HG03045 (cell line): Measurements from ENCODE around the gene UBASH3B.
"Not testable (repeated sequence)": the region's sequence is repeated elsewhere in the genome, so short reads cannot be mapped to it uniquely, and the experiment has no call there.

Experiments
- ATAC-seq: cut with Tn5 transposase; IDR thresholded peaks from one replicate; pipeline ENCODE4 v1.9.1; 2021; ENCODE audit warnings: mild to moderate bottlenecking, moderate library complexity; ENCODE audit not compliant: unreplicated experiment

UBASH3B gene

DNA sequence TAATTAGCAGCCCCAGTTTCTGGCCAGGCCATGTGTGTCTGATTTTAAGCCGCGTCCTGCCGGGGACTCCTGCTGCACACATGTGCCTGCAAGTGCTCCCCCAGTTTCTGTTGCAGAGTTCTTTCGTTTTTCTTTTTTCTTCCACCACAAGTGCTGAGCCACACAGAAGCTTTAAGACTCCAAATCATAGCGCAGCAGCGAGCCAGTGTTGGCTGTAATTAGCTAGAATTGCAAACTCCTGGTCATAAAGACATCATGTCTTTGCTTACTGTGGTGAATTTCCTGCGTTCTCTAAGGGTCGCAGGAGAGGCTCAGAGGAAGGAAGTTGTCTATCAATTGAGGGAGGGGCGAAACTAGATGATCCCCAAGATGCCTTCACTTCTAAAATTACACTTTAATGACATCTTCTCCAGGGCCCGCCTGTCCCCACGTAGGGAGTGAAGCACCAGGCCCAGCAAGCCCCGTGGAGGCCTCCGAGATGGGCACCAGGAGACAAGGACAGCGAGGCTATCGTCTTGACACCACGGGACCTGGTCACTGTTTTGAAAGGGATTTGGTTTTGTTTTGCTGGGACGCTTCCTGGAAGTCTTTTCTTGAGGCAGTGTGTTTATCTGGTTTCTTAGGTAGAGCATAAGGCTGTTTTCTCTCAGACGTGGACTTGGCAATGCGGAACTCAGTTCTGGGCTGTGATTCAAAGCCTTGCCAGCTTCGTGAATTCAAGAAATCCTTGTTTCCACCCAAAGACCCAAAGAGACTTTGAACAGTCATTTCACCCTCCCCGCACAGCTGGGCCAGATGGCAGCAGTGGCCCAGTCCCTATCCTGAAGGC lies 71.8 kb downstream of the UBASH3B start:
- ATAC-seq: peak; percentile 80

DNA sequence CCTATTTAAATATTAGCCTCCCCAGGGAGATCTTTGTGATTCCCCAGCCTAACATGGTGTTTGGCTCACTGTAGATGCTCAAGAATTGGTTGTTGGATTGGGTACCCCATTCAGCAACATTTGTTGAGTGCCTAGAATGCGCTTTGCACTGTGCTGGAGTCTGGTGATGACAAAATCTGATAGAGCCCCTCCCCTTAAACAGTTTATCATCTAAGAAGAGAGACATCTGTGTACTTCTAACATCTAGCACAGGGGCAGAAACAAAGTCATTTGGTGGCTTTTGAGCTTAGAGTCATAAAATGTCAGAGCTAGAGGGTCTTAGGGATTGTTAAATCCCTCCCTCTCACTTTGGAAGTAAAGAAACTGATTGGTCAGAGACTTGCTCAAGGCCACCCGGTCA lies 73.0 kb downstream of the UBASH3B start:
- ATAC-seq: no peak

DNA sequence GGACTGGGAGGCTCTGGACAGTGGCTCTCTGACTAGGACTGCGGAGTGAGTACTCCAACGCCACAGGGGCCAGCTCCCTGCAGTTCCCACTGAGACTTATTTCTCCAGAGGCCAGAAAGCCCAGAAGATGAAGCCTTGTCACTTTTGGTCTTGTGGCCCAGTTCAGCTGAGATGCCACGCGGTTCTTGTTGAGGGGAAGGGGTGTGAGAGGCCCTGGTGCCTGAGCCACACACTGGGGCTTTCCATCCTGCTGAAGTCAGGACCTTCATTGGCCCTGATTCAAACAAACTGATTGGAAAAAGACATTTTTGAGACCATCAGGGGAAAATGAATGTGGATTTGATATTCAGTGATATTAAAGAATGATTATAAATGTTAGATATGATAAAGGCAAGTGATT lies 73.6 kb downstream of the UBASH3B start:
- no peak for ATAC-seq

DNA sequence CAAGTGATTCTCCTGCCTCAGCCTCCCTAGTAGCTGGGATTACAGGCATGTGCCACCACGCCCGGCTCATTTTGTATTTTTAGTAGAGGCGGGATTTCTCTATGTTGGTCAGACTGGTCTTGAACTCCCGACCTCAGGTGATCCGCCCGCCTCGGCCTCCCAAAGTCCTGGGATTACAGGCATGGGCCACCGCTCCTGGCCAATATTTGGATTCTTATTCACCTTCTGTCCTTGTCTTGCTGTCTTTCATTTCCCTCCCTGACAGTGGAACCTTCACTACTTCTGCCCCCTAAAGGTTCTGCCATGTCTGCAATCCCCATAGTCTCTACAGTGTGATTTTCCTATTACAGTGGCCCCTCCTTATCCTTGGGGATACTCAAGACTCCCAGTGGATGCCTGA lies 75.2 kb downstream of the UBASH3B start:
- not testable (repeated sequence) for ATAC-seq

DNA sequence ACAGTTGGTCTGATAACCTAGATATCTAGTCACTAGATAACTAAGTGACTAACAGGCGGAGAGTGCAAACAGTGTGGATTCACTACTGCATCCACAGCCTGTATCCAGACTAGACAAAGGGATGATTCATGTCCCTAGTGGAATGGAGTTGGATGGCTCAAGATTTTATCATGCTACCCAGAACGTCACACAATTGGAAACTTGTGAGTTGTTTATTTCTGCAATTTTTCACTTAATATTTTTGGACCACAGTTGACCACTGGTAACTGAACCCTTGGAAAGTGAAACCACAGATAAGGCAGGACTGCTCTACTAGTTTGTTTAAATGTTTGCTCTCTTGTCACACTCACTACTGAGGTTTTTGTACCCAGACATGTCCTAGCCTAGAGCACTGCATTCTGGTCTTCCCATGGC lies 76.0 kb downstream of the UBASH3B start:
- ATAC-seq: no peak

DNA sequence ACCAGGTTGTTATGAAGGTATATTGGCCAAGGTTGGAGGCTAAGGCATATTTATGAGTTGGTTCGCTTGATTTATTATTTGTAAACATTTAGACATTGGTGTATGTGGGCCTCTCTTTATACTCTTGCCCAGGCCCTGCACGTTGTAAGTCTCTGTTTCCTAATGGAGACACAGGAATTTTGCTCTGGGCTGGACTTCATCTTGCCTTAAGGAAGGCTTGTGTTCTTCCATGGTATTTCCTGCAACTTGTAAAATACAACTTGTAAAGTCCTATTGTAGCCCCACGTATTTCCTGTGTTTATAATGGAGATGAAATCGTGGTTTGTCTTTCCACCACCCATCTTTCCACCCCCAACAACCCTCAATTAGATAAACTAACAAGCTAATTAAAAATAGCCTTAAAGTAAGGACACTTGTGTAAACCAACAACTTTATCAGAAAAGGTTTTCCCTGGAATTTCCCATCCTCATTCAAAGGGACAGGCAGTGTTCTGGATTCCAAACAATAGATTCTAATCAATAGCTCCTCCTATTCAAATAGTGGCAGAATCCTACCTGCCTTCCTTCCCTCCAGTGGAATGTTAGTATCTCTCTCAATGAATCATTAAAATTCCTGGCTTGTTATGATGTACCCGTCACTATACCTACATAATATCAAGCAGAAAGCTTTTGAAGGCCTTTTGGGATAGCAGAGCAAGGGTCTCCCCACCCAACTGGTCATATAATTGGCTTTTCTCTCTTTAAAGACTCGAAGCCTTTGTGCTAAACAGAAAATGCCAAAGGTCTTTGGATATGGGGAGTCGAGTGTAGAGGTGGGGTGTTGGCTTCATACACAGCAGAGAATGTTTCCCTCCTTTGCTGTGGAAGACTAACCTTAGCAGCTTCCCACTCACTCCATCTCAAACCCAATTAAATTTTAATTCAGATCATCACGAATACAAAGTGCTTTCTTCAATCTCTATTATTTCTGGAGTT lies 77.1 kb downstream of the UBASH3B start:
- no peak for ATAC-seq

DNA sequence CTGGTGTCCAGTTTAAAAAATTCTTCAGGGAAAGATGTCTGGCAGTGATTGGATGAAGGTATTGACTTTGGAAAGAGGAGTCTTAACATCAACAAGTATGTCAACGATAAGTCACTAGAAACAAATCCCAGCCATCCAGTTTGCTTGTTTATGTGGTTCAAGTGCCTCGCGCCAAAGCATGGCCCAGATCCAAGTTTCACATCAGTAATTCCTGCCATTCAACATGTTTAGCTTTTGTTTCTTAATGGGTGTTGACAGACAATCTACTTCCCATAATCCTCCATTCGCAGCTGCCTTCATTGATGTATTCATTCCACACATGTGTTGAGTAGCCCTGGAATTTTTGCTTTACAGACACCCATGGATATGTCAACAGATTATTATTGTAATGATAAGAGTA lies 77.8 kb downstream of the UBASH3B start:
- ATAC-seq: no peak

DNA sequence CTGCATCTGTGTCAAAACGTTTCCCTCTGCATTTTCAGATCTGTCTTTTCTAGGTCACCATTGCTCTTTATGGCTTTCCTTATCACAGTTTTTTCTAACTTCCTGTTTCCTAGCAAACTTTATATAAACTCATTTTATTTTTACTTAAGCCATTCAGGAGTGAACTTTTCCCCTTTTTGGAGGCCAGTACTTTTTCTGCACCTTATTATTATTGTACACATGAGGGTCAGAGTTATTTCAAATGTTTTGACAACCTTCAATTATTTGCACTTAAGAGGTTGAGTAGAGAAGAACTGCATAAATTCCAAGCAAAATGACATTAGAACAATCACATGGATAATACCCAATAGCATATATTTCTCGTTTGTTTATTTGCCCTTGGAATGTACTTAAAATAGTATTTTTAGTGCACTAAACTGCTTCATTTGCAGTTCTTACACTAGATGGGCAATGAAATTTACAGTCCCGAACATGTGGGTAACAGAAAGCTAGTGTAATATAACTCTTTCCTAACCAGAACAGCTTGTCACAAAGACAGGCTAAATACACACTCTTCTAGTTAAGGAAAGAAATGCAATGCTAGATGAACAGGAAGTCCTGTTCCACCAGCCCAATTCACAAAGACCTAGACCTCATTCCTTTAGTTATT lies 79.5 kb downstream of the UBASH3B start:
- ATAC-seq: no peak

DNA sequence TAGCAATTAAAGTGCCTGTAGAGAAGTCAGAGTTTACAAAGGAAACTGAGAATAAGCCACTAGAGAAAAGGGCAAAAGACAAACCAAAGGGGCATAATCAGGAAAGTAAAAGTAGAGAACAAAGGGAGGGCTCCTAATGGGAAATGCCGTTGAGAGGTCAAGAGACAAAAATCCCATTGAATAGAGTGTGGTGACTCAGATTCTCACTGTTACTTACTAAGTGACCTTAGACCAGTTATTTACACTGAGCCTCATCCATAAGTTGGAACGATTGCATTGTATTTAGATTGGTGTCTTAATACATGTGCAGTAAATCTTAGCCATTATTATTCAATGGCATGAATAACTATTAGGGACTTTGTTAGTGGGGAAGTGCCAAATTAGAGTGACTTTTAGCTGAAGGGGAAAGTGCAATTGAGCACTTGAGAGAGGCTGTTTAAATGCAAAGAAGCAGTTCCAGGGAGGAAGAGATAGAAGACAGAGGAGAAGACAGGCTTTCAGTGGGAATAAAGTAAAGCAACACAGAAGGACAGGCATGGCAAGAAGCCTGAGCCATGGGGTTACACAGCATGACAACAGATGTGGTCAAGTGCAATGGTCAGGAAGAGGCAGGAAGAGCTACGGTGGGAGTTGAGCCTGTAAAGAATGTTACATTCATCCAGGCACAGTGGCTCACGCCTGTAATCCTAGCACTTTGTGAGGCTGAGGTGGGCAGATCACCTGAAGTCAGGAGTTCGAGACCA lies 82.6 kb downstream of the UBASH3B start:
- ATAC-seq: no peak

DNA sequence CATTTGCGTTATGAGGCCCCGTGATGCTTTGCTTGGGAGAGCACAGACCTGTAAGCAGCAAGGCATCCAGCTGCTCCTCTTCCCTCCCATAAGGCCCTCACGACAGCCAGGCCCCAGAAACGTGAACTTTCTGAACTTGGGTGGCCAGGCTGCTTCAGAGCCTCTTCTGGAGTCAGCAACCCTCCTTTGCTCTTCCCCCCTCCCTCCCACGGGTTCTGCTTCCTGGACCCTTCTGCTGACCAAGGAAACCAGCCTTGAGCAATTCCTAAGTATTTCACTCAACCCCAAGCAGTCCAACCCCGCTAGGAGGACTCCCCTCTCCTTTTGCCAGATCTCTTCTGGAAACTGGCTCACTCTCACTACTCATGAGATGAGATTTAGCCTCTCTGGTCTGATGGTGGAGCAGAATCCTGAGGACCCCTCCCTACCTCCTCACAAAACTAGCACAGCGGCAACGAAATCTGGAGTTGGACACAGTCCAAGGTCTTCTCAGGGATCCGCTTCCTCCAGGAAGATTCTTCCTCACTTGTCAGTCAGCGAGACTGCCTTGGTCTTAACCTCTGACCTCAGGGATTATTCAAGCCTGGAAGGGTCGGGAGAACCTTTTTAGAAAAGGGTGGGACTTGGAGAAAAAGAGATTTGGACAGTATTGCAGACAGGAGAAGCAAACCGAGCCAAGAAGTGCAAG lies 86.2 kb downstream of the UBASH3B start:
- no peak for ATAC-seq

DNA sequence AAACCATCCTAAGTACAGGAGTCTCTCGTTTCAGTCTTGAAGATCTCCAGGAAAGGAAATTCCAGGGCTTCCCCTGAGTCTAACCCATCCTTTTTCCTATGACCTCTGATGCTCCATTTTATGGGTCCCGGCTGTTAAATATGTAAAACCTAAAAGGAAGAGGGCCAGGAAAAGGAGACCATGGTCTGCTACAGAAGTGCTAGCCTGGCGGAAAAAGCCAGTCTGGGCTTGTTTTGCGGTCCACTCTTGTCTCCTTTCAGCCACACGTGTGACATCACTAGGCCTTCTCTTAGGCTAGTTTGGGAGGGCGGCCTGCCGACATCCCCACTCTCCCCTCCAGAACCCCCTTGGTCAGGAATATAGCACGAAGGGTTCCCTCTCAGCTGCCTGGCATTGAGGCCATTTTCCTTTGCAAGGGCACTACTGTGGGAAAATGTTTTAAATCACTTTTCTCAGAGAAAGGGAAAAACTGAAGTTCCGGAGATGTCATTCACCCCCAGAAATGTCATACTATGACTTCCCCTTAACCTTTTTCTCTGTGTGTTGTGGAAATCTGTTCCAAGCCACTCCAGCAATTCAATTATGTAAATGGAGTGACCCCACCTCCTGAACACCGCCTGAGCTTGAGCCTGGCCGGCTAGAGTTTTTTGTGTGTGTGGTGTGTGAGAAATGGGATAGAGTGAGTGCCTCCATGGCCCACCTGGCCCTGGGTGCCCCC lies 86.9 kb downstream of the UBASH3B start:
- ATAC-seq: no peak

DNA sequence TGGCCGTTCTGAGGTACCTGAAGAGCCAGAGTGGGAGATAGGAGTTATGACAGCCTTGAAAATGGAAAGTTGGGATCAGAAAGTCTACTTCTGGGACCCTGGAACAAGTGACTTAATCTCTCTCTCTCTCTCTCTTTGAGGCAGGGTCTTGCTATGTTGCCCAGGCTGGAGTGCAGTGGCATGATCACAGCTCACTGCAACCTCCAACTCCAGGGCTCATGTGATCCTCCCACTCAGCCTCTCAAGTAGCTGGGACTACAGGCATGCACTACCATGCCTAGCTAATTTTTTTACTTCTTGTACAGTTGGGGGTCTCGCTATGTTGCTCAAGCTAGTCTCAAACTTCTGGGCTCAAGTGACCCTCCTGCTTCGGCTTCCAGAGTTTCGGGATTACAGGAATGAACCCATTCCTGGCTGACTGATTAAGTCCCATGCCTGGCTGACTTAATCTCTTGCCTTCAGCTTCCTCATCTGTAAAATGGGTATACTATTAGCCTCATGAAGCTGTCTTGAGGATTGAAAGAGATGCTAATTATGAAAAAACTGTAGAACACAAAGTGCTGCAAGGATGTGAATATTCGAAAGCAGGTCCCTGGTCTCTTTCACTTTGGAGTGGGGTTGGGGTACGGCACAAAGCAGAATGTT lies 87.7 kb downstream of the UBASH3B start:
- ATAC-seq: no peak

DNA sequence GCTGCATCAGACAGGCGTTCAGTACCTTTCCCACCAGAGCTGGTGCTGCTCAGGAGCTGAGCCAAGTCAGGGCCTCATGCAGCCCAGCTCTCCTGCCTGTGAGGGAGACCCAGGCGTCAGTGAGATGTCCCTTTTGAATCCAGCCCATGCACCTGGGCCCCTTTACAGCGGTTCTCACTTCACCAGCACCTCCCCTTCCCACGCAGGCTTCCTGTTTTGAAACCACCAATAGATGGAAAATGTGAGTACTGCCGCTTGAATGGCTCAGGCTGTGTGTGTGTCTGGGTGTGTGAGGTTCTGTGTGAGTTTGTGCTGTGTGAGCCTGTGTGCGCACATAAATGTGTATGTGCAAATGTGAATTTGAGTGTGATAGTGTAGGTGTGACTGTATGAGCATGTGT lies 88.4 kb downstream of the UBASH3B start:
- ATAC-seq: no peak

DNA sequence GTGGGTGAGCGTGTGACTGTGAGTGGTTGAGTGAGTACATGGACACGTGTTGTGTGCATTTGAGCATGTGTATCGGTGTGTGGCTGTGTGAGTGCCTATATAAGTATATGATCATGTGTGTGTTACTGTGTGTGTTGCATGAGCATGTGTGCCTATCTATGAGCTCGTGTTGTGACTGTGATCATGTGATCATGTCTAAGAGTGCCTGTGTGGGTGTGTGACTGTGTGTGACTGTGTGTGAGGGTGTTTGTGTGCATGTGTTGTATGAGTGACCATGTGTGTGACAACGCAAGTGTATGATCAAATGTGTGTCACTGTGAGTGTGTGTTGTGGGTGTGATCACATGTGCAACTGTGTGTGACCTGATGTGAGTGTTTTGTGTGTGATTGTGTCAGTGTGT lies 88.8 kb downstream of the UBASH3B start:
- ATAC-seq: no peak

DNA sequence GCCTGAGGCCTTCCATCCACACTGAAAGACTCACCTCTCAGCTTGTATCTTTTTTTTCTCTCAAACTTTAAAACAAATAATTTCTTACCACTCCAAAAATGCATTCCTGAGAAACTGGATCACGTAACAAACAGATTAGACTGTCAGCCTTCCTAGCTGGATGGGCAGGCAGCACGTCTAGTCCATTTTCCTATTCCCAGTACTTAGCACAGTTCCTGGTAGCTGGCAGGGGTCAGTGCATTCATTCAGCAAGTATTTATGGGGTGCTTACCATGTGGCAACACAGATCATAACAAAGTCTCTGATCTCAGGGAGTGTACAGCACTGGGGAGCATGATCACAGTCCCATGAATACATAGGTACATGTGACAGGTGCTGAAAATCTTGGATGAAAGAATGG lies 89.6 kb downstream of the UBASH3B start:
- no peak for ATAC-seq

DNA sequence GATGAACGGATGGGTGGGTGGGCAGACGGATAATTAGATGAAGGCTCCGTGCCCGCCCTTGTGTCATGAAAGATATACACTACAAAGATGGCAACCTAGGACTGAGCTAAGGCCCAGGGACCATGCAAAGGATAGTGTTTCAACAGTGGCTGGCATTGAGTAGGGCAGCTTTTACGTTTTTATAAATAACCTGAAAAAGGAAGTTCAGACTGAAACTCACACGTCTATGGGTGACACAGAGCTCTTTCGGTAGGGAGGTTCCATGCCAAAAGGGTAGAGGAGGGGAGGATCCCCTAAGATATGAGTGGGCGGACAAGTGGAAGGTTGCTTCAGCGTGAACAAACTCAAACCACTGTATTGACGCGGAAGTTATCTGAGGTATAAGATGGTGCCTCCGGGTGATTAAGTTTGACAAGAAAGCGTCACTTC lies 90.5 kb downstream of the UBASH3B start:
- peak; percentile 72 for ATAC-seq

DNA sequence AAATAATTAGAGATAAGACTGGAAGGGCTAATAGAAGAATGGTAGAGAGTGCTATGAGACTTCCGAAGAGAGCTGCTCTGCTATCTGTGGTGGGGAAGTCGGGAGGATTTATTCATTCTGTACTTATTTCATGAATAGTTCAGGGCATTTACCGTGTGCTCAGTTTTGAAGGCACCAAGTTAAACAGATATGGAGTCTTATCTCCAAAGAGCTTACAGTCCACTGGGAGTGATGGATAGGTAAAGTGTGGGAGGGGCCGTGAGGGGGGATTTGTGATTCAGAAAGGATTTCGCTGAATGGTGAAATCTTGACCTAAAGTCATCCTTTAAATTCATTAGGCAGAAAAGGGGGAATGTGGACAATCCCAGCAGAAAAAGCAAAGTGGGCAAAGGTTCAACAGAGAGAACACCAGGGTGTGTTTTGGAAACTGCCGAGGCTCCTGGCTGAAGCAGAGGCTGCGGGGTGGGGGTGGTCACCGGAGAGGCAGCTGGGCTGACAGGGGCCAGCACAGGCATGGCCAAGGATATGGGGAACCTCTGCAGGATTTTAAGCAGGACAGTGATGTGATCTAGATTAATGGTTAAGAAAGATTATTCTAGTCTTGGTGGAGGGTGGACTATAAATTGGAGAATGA lies 91.2 kb downstream of the UBASH3B start:
- no peak for ATAC-seq

DNA sequence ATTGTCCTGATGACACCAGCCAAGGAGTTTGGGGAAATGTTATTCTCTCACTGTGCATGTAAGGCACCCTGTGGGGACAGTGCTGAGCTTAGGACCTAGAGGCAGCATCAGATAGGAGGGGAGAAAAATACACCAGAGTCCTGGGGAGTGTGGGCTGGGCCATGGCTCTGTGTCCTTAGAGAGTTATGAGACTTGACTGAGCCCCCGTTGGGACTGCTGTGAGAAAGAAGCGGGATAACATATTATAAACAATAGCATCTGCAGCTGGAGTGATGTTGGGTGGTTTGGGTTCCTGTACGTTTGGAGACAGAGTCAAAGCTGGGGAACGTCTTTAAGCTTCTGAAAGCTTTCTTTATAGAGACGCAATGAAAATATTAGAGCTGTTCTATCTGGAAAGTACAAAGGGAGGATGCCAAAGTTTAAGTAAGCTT lies 91.8 kb downstream of the UBASH3B start:
- no peak for ATAC-seq
